HCT116 (cell line): ENCODE results near the gene DAAM2. TPM values are rescaled to one million over a fixed set of nuclear protein-coding genes. Genes with fewer than 3 reads are reported as not detected.

Experiments used
- ATAC-seq: fragments of 200-7000 bp; cut with Tn5 transposase; 2 replicates; pipeline ENCODE4 v1.9.1; 2020; ENCODE audit warnings: mild to moderate bottlenecking, moderate library complexity
- BruUV-seq: library from RNA; stranded (reverse); fragments of 400-500 nt; replicated peaks from 2 replicates; lab custom pipeline; 2021; lab: Mats Ljungman, UMichigan
- CTCF ChIA-PET: fragments of 300-600 bp; sonication (Branson Sonifier 250); formaldehyde crosslinking; loops from one replicate; lab custom pipeline; 2021; ENCODE audit warnings: antibody characterized with exemption; lab: Charles Lee
- POLR2A ChIA-PET: fragments of 300-600, 350-600 bp; sonication (Branson Sonifier 250); formaldehyde crosslinking; loops from one replicate; lab custom pipeline; 2021; ENCODE audit warnings: antibody characterized with exemption; lab: Charles Lee
- RAD21 ChIA-PET, 2 experiments: fragments of 300-600 bp; sonication (Branson Sonifier 250); formaldehyde crosslinking; loops; one replicate each; lab custom pipeline; 2023; ENCODE audit warnings: low total read pairs in 2 of 2; ENCODE audit not compliant: uncharacterized antibody in 2 of 2, unreplicated experiment in 2 of 2, low non-redundant PET in 1 of 2; lab: Charles Lee
- DNase-seq: peaks from one replicate; pipeline ENCODE4 v3.0.0-alpha.2; 2010; ENCODE audit warnings: low read depth, low spot score
- H2AFZ ChIP-seq: fragments of 200-600 bp; shearing (Covaris generic), sonication (generic); 2 replicates; pipeline ENCODE4 v1.6.1; 2017; ENCODE audit warnings: low read depth, mixed run types, mixed read lengths, antibody characterized with exemption, low read length; ENCODE audit not compliant: poor library complexity, severe bottlenecking
- H3K27ac ChIP-seq: 2 replicates; pipeline ENCODE4 v1.5.1; 2012; ENCODE audit warnings: low read depth, low read length
- H3K27me3 ChIP-seq: fragments of 200-600 bp; sonication (generic); 2 replicates; pipeline ENCODE4 v1.6.1; 2016; ENCODE audit warnings: mixed run types, low read length, mixed read lengths; ENCODE audit not compliant: insufficient read depth
- H3K36me3 ChIP-seq, 2 experiments: fragments of 200-500 bp in 1 of 2; fragments of 200-600 bp in 1 of 2; sonication (Bioruptor generic) in 1 of 2; sonication (generic) in 1 of 2; 2 replicates each; pipeline versions ENCODE4 v1.5.1 to v1.6.1; 2014 to 2016; ENCODE audit warnings: low read length in 2 of 2, inconsistent platforms in 1 of 2, mixed read lengths in 1 of 2, mixed run types in 1 of 2; ENCODE audit not compliant: insufficient read depth in 2 of 2, control insufficient read depth in 1 of 2
- H3K4me1 ChIP-seq, 2 experiments: fragments of 200-600 bp in 1 of 2; sonication (generic) in 1 of 2; 2 replicates each; pipeline versions ENCODE4 v1.5.1 to v1.6.1; 2012 to 2017; ENCODE audit warnings: low read length in 2 of 2, inconsistent platforms in 1 of 2, mild to moderate bottlenecking in 1 of 2, mixed read lengths in 1 of 2, mixed run types in 1 of 2, moderate library complexity in 1 of 2; ENCODE audit not compliant: insufficient read depth in 2 of 2, control insufficient read depth in 1 of 2
- H3K4me2 ChIP-seq: fragments of 200-600 bp; sonication (generic); 2 replicates; pipeline ENCODE4 v1.6.1; 2017; ENCODE audit warnings: mixed run types, low read length, mixed read lengths
- H3K4me3 ChIP-seq, 2 experiments: fragments of 200-600 bp in 1 of 2; sonication (generic) in 1 of 2; replicated peaks in 1 of 2; 2 replicates each; pipeline ENCODE4 v1.5.1; 2011 to 2016; ENCODE audit warnings: low read length in 2 of 2, control low read depth in 1 of 2, low read depth in 1 of 2, mild to moderate bottlenecking in 1 of 2, mixed read lengths in 1 of 2, mixed run types in 1 of 2
- H3K79me2 ChIP-seq: fragments of 200-600 bp; sonication (generic); 2 replicates; pipeline ENCODE4 v1.6.1; 2017; ENCODE audit warnings: mild to moderate bottlenecking, mixed run types, low read length, moderate library complexity, mixed read lengths; ENCODE audit not compliant: insufficient read depth
- H3K9ac ChIP-seq: fragments of 200-600 bp; sonication (generic); 2 replicates; pipeline ENCODE4 v1.6.1; 2016; ENCODE audit warnings: low read length, mixed read lengths
- H3K9me2 ChIP-seq: fragments of 200-600 bp; sonication (generic), shearing (Covaris generic); 2 replicates; pipeline ENCODE4 v1.6.1; 2017; ENCODE audit warnings: mixed run types, mild to moderate bottlenecking, moderate library complexity; ENCODE audit not compliant: insufficient read depth
- H3K9me3 ChIP-seq, 2 experiments: fragments of 200-500 bp in 1 of 2; fragments of 200-600 bp in 1 of 2; sonication (Bioruptor generic) in 1 of 2; sonication (generic) in 1 of 2; 2 replicates each; pipeline ENCODE4 v1.6.1; 2014 to 2017; ENCODE audit warnings: low read length in 2 of 2, mixed read lengths in 2 of 2, inconsistent platforms in 1 of 2, low read depth in 1 of 2, mild to moderate bottlenecking in 1 of 2, mixed run types in 1 of 2, moderate library complexity in 1 of 2; ENCODE audit not compliant: control insufficient read depth in 1 of 2, insufficient read depth in 1 of 2
- H4K20me1 ChIP-seq: fragments of 200-600 bp; sonication (generic), shearing (Covaris generic); 2 replicates; pipeline ENCODE4 v1.6.1; 2017; ENCODE audit warnings: mixed run types, mild to moderate bottlenecking, moderate library complexity; ENCODE audit not compliant: insufficient read depth
- EGR1 ChIP-seq: IDR thresholded peaks from 2 replicates; pipeline ENCODE4 v1.6.1; 2012; ENCODE audit warnings: low read depth
- ELF1 ChIP-seq: IDR thresholded peaks from 2 replicates; pipeline ENCODE4 v1.6.1; 2012; ENCODE audit warnings: low read depth, borderline replicate concordance
- EZH2 ChIP-seq: fragments of 200-600 bp; sonication (generic); IDR thresholded peaks from 2 replicates; pipeline ENCODE4 v1.6.1; 2017; ENCODE audit warnings: antibody characterized with exemption, mixed run types
- EZH2phosphoT487 ChIP-seq: fragments of 200-600 bp; IDR thresholded peaks from 2 replicates; pipeline ENCODE4 v1.6.1; 2018; ENCODE audit warnings: antibody characterized with exemption, borderline replicate concordance
- JUND ChIP-seq: IDR thresholded peaks from 2 replicates; pipeline ENCODE4 v1.6.1; 2012
- RAD21 ChIP-seq: IDR thresholded peaks from 2 replicates; pipeline ENCODE4 v1.6.1; 2012; ENCODE audit warnings: low read depth, mild to moderate bottlenecking
- SIN3A ChIP-seq: IDR thresholded peaks from 2 replicates; pipeline ENCODE4 v1.6.1; 2012; ENCODE audit warnings: low read depth
- SRF ChIP-seq: IDR thresholded peaks from 2 replicates; pipeline ENCODE4 v1.6.1; 2012; ENCODE audit warnings: low read depth
- YY1 ChIP-seq: IDR thresholded peaks from 2 replicates; pipeline ENCODE4 v1.6.1; 2011; ENCODE audit warnings: low read length, low read depth, moderate library complexity, mild to moderate bottlenecking; ENCODE audit not compliant: insufficient replicate concordance; ENCODE audit errors: extremely low read depth
- ZFX ChIP-seq: fragments of 450-650 bp; IDR thresholded peaks from 2 replicates; pipeline ENCODE4 v1.6.1; 2017
- intact Hi-C: fragments of 100-400 bp; cut with micrococcal nuclease; formaldehyde crosslinking; loops from 2 replicates; pipeline ENCODE4 v1.10.0; 2022
- total RNA-seq: library from RNA; stranded (reverse); gene quantifications from one replicate; pipeline ENCODE4 v1.2.1, GENCODE V29; 2021; ENCODE audit not compliant: unreplicated experiment
- TF ChIP-seq, protein P1 (sequence below): IDR thresholded peaks from 2 replicates; pipeline ENCODE4 v1.6.1; 2012
- TF ChIP-seq, protein P2 (sequence below): IDR thresholded peaks from 2 replicates; pipeline ENCODE4 v1.6.1; 2012; ENCODE audit warnings: low read depth
- TF ChIP-seq, protein P3 (sequence below): IDR thresholded peaks from 2 replicates; pipeline ENCODE4 v1.6.1; 2011; ENCODE audit warnings: mild to moderate bottlenecking, low read length, moderate library complexity; ENCODE audit not compliant: insufficient replicate concordance; ENCODE audit errors: extremely low read depth
- TF ChIP-seq, protein P4 (sequence below), 3 experiments: fragments of 200-600 bp in 1 of 3; sonication (generic) in 1 of 3; IDR thresholded peaks in 2 of 3; conservative IDR thresholded peaks in 1 of 3; 2 replicates each; pipeline ENCODE4 v1.5.1; 2012 to 2017; ENCODE audit warnings: low read depth in 2 of 3, low read length in 2 of 3, antibody characterized with exemption in 1 of 3, borderline replicate concordance in 1 of 3, control low read depth in 1 of 3, mild to moderate bottlenecking in 1 of 3, mixed read lengths in 1 of 3, mixed run types in 1 of 3, moderate library complexity in 1 of 3; ENCODE audit not compliant: insufficient read depth in 1 of 3
- TF ChIP-seq, protein P5 (sequence below): IDR thresholded peaks from 2 replicates; pipeline ENCODE4 v1.6.1; 2012

Gene DAAM2
- total RNA-seq, 1 experiment from 2014 or later: not detected

DNA sequence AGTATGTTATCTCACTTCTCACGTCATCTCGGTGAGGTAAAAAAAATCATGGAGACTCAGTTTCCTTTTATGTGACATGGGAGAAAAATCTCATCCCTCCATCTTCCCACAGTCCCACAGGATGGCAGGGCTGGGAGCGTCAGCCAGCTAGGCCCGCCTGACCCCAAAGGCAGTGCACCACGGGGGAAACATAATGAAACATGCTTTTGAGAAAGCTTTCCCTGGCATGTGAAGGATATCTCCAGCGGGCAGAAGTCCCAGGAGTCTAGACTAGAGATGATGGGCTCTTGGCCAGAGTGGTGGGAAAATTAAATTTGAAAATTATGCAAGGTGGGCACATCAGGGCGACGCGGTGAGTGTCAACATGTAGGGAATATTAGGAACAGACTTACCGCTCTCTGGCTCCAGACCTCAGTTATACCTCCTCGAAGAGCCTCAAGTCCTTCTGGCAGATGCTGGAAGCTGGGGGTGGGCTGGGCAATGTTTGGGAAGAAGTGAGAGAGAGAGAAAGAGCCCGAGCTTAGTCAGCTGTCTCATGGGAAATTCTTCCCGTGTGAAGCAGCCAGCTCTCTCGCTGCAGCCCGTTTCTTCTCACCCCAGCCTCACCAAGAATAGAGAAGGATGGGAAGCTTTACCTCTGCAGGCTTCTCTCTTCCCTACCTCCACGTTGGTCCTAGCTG is 89.8 kb downstream of the DAAM2 start:
- Histone ChIP-seq H2AFZ (no peak overlapping the region), H3K9me2 (no peaks in the 10 kb centered on the region), H4K20me1 (no peaks in the 10 kb centered on the region), H3K4me3 (no peak overlapping the region), H3K27ac (no peak overlapping the region), H3K4me1 (no peaks in the 10 kb centered on the region), H3K27me3 (peaks cover 6% of the 10 kb centered on the region; the same call in 1 of the 2 replicates), H3K79me2 (no peaks in the 10 kb centered on the region), H3K9me3 (no peaks in the 10 kb centered on the region), H3K4me2 (no peak overlapping the region), H3K36me3 (no peaks in the 10 kb centered on the region), H3K9ac (no peak overlapping the region)
- CTCF ChIA-PET: no interaction called here
- ATAC-seq (no peak), DNase-seq (no peak)
- BruUV-seq: no TSS peak
- TF ChIP-seq JUND: no peak
- TF ChIP-seq SRF: no peak
- TF ChIP-seq SIN3A: no peak
- TF ChIP-seq EZH2: no peak
- TF ChIP-seq EGR1: no peak
- TF ChIP-seq, protein P1, sequence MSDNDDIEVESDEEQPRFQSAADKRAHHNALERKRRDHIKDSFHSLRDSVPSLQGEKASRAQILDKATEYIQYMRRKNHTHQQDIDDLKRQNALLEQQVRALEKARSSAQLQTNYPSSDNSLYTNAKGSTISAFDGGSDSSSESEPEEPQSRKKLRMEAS: no peak
- TF ChIP-seq ELF1: no peak
- TF ChIP-seq YY1: no peak
- TF ChIP-seq EZH2phosphoT487: no peak
- TF ChIP-seq, protein P2, sequence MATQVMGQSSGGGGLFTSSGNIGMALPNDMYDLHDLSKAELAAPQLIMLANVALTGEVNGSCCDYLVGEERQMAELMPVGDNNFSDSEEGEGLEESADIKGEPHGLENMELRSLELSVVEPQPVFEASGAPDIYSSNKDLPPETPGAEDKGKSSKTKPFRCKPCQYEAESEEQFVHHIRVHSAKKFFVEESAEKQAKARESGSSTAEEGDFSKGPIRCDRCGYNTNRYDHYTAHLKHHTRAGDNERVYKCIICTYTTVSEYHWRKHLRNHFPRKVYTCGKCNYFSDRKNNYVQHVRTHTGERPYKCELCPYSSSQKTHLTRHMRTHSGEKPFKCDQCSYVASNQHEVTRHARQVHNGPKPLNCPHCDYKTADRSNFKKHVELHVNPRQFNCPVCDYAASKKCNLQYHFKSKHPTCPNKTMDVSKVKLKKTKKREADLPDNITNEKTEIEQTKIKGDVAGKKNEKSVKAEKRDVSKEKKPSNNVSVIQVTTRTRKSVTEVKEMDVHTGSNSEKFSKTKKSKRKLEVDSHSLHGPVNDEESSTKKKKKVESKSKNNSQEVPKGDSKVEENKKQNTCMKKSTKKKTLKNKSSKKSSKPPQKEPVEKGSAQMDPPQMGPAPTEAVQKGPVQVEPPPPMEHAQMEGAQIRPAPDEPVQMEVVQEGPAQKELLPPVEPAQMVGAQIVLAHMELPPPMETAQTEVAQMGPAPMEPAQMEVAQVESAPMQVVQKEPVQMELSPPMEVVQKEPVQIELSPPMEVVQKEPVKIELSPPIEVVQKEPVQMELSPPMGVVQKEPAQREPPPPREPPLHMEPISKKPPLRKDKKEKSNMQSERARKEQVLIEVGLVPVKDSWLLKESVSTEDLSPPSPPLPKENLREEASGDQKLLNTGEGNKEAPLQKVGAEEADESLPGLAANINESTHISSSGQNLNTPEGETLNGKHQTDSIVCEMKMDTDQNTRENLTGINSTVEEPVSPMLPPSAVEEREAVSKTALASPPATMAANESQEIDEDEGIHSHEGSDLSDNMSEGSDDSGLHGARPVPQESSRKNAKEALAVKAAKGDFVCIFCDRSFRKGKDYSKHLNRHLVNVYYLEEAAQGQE: no peak
- TF ChIP-seq, protein P3, sequence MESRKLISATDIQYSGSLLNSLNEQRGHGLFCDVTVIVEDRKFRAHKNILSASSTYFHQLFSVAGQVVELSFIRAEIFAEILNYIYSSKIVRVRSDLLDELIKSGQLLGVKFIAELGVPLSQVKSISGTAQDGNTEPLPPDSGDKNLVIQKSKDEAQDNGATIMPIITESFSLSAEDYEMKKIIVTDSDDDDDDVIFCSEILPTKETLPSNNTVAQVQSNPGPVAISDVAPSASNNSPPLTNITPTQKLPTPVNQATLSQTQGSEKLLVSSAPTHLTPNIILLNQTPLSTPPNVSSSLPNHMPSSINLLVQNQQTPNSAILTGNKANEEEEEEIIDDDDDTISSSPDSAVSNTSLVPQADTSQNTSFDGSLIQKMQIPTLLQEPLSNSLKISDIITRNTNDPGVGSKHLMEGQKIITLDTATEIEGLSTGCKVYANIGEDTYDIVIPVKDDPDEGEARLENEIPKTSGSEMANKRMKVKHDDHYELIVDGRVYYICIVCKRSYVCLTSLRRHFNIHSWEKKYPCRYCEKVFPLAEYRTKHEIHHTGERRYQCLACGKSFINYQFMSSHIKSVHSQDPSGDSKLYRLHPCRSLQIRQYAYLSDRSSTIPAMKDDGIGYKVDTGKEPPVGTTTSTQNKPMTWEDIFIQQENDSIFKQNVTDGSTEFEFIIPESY: no peak
- no peak for TF ChIP-seq RAD21
- TF ChIP-seq, protein P4, sequence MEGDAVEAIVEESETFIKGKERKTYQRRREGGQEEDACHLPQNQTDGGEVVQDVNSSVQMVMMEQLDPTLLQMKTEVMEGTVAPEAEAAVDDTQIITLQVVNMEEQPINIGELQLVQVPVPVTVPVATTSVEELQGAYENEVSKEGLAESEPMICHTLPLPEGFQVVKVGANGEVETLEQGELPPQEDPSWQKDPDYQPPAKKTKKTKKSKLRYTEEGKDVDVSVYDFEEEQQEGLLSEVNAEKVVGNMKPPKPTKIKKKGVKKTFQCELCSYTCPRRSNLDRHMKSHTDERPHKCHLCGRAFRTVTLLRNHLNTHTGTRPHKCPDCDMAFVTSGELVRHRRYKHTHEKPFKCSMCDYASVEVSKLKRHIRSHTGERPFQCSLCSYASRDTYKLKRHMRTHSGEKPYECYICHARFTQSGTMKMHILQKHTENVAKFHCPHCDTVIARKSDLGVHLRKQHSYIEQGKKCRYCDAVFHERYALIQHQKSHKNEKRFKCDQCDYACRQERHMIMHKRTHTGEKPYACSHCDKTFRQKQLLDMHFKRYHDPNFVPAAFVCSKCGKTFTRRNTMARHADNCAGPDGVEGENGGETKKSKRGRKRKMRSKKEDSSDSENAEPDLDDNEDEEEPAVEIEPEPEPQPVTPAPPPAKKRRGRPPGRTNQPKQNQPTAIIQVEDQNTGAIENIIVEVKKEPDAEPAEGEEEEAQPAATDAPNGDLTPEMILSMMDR (IDR thresholded peaks at IDR 0.05 in 2 of 3, conservative IDR thresholded peaks at IDR 0.05 in 1 of 3; ENCODE audit: borderline replicate concordance in 1 of 3, insufficient read depth in 1 of 3, low read depth in 2 of 3, low read length in 2 of 3): no peak
- no peak for TF ChIP-seq ZFX
- TF ChIP-seq, protein P5, sequence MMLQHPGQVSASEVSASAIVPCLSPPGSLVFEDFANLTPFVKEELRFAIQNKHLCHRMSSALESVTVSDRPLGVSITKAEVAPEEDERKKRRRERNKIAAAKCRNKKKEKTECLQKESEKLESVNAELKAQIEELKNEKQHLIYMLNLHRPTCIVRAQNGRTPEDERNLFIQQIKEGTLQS: no peak
- RAD21 ChIA-PET: no interaction called here
- POLR2A ChIA-PET: no interaction called here
- intact Hi-C loops: no loop called here
